Stimulated activated CD4-positive, alpha-beta T cell treated with anti-CD3 and anti-CD28 coated beads, TNF-alpha, amount 100 ng/mL, for 24 hours (primary cell): ENCODE results near the gene ERC1.

ENCODE experiments used
- DNase-seq, 3 experiments: peaks; one replicate each; pipeline ENCODE4 v3.0.0-alpha.2; 2020; ENCODE audit warnings: low read depth in 3 of 3

The ERC1 gene

DNA sequence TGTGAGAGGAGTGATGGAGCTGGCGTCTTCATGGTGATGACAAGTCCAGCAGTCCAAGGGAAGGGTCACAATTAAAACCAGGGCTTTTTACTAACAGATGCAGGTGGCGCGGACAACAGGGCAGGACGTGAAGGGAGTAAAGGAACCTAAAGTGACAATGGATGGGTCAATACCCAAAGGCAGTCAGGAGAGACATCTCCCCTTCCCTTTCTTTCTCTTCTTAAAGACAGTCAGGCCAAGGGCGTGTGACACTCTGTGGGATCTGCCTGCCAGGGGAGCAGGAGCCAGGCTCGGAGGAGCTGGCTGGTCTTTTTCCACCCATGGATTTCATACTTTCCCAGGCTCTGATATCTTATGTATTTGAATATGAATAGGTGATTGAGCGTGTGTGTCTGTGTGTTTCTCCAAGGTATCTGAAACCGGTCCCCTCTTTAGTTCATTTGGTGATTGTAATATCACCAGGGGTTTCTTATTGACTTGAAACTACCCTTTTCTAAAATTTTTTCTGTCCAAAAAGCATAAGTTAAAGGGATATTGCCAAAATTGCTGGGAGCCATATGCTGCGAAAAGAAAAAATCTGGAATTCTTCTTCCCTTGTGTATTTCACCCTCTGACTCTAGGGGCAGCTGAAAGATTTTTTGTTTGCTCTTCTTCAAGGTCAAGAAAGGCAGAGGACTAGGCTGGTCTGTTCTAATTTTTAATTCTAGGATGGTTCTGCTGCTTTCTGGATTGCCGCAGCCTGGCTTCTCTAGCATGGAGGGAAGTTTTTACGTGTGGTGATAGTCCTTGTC lies 541.5 kb downstream of the ERC1 start:
- DNase-seq: no peak

GRCh38 chr12:1533205-1533601 lies 542.2 kb downstream of the ERC1 start:
- DNase-seq: no peak

- peak in 1 of 3 experiments; percentile 50 for DNase-seq
These were observed 542.7 kb downstream of the ERC1 start for GRCh38 chr12:1533602-1534304.

- no peak for DNase-seq
These were observed 543.7 kb downstream of the ERC1 start for GRCh38 chr12:1534748-1535147.

GRCh38 chr12:1536817-1537216 lies 545.8 kb downstream of the ERC1 start:
- no peak for DNase-seq

- DNase-seq: no peak
These were observed 548.1 kb downstream of the ERC1 start for GRCh38 chr12:1539135-1539534.

DNA sequence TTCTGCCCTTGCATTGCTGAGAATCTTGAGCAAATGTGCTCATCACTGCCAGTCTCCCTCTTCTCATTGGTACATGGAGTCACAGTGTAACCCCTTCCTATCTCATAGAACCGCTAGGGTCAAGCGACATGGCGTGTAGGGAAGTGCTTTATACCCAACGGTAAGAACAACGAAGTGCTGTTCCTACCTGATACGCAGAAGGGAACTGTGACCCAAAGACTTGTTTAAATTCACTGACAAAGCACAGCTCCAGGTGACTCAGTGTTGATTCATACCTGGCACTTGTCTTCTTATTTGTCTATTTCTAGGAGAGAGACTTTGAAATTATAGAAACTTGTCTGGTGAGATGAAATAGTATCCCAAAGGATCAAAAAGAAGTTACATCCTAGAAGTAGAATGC lies 549.7 kb downstream of the ERC1 start:
- DNase-seq: no peak

DNA sequence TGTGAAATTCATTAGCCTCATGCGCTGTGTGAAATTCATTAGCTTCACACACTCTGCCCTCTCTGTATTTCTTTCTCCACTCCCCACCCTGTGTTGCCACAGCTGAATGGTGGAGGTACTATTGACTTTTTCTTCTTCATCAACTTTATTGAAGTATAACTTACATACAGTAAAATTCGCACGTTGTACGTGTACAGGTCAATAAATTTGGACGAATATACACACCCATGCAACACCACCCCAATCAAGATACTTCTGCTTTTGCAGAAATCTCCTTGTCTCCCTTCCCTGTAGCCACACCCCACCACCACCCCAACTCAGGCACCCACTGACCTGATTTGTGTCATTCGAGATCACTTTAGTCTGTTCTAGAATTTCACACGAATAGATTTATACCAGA lies 551.6 kb downstream of the ERC1 start:
- DNase-seq: no peak

DNA sequence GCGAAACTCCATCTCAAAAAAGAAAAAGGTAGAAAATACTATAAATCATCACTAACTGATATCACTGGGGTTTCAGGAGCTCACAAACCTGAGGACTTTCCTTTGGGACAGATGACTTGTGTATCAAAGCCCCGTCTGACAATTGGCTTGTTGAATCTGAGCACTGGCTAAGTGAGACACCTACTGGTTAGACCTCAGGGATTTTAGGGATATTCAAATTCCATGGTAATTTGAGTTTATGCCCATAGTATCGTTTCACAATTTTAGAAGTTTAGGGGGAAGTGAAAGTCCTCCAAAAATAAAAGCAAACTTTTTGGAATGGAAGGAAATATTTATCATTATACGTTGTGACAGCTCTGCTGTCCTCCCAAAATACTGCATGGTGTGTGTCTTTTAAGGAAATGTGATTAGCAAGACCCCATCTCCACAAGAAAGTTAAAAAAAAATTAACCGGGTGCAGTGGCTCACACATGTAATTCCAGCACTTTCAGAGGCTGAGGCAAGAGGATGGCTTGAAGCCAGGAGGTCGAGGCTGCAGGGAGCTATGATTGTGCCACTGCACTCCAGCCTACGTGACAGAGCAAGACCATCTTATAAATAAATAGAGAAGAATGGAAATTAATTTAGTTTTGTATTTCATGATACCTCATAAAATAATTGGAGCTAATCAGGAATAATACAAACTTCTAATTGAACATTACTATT lies 554.1 kb downstream of the ERC1 start:
- DNase-seq: no peak
